ENCODE measurements around the gene ZFYVE9.

DNA sequence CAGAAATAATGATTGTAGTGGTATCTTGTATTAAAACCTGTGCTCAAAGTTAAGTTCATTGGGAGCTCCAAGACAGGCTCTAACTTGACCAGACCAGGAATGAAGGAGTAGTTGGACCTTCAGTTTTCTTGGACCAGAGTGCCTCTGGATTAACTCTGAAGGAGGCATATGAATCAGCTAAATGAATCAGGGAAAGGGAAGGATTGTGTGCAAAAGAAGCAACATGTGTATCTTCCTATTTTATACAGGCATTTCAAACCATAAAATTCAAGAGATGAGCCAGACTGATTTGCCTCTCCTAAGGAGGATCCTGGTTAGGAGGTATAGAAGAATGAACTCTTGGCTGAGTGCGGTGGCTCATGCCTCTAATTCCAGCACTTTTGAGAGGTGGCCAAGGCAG is 152.7 kb downstream of the ZFYVE9 start:
- TF ChIP-seq EZH2 (optimal IDR thresholded peaks at IDR 0.05; ENCODE audit: low read depth, low read length) = no peak
- TF ChIP-seq, protein P1, sequence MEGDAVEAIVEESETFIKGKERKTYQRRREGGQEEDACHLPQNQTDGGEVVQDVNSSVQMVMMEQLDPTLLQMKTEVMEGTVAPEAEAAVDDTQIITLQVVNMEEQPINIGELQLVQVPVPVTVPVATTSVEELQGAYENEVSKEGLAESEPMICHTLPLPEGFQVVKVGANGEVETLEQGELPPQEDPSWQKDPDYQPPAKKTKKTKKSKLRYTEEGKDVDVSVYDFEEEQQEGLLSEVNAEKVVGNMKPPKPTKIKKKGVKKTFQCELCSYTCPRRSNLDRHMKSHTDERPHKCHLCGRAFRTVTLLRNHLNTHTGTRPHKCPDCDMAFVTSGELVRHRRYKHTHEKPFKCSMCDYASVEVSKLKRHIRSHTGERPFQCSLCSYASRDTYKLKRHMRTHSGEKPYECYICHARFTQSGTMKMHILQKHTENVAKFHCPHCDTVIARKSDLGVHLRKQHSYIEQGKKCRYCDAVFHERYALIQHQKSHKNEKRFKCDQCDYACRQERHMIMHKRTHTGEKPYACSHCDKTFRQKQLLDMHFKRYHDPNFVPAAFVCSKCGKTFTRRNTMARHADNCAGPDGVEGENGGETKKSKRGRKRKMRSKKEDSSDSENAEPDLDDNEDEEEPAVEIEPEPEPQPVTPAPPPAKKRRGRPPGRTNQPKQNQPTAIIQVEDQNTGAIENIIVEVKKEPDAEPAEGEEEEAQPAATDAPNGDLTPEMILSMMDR (IDR thresholded peaks at IDR 0.05; ENCODE audit: low read length) = no peak
- no peak for TF ChIP-seq EZH2phosphoT487 (IDR thresholded peaks at IDR 0.05; ENCODE audit: low read length)

Data from MM.1S (cell line).